GM12865 (cell line): ENCODE results near the gene CCDC141.

Experiments
- DNase-seq: peaks from one replicate; pipeline ENCODE4 v3.0.0; 2010; ENCODE audit warnings: low read depth
- H3K4me3 ChIP-seq: 2 replicates; pipeline ENCODE4 v1.5.1; 2011; ENCODE audit warnings: mild to moderate bottlenecking, low read depth, low read length, control low read depth
- TF ChIP-seq, protein P1 (sequence below): IDR thresholded peaks from 2 replicates; pipeline ENCODE4 v1.5.1; 2011; ENCODE audit warnings: low read length, control low read depth, low read depth, inconsistent platforms; ENCODE audit not compliant: insufficient read depth; ENCODE audit errors: missing control alignments

CCDC141 gene

DNA sequence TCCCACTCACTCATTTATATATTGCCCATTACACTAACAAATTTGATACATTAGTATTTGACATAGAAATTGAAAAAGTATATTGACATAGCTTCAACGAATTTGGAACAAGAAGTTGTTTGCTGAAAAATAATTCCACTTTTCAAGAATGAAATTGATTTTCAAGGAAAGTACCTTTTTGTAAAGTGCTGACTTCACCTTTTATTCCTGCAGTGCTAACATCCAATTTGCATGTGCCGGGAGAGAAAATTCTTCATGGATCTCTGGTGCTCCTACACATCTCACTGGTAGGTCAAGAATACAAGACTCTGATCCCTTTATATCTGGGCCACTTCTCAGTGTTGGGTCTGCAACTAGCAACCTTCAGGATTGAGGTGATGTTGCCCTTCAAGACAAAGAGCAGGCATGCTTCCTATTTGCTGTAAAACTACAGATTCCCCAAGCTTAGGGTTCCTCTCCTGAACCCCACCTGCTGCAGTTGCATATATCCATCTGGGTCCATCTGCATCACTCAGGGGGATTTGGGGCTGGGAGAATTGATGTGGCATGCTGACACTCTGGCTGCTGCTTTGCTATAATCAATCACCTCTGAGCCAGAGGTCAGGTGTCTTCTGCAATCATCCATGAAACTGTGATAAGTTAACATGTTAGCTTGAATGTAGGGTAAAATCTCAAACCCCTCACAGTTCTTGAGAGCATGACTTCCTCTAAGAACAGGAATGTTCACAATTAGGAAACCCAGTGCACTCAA is 134.3 kb downstream of the CCDC141 start:
- TF ChIP-seq, protein P1, sequence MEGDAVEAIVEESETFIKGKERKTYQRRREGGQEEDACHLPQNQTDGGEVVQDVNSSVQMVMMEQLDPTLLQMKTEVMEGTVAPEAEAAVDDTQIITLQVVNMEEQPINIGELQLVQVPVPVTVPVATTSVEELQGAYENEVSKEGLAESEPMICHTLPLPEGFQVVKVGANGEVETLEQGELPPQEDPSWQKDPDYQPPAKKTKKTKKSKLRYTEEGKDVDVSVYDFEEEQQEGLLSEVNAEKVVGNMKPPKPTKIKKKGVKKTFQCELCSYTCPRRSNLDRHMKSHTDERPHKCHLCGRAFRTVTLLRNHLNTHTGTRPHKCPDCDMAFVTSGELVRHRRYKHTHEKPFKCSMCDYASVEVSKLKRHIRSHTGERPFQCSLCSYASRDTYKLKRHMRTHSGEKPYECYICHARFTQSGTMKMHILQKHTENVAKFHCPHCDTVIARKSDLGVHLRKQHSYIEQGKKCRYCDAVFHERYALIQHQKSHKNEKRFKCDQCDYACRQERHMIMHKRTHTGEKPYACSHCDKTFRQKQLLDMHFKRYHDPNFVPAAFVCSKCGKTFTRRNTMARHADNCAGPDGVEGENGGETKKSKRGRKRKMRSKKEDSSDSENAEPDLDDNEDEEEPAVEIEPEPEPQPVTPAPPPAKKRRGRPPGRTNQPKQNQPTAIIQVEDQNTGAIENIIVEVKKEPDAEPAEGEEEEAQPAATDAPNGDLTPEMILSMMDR = no peak
- DNase-seq = no peak
- H3K4me3 ChIP-seq = no peak overlapping the region

DNA sequence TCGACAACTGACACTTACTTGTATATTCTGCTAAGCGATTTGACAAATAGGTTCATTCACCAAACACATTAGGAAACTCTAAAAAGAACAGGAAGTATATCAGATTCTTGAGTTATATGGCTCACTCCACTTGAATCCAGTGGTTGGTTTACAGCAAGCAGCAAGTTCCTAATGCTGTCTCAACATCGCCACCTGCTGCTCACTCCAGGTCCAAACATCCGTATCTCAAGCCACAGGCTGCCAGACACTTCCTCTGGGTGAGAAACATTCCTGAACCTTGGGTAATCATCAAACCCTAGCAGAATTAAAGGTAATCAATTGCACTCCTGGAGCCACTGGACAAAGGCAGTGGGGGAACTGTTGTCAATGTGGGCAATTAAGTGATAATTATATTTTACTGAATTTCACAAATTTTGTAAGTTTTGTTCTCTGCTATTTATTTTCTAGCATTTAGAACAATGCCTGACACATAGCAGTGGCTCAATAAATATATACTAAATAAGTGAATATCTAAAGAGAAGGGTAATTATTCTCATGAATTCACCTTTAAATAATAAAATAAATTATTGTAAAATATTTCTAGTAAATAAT is 135.6 kb downstream of the CCDC141 start:
- DNase-seq = peak; percentile 86
- TF ChIP-seq, protein P1 = peak; percentile 83
- H3K4me3 ChIP-seq = no peak overlapping the region

DNA sequence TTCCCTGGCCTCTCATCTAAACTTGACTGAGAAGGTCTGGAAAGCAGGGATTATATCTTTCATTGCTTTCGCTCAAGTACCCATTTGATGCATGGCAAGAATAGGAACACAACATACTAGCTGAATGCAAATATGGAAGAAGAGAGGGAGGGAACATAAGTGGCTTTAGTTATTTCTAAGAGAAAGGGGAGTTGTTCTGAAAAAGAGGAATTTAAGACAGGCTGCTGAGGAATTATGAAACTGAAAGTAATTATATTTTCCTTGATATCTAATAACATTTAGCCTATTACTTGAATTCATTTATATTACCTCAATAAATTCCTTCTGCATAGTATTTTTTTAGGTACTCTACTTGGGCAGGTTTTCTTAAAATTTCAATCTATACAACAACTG is 136.9 kb downstream of the CCDC141 start:
- DNase-seq = no peak
- no peak overlapping the region for H3K4me3 ChIP-seq
- TF ChIP-seq, protein P1 = no peak

DNA sequence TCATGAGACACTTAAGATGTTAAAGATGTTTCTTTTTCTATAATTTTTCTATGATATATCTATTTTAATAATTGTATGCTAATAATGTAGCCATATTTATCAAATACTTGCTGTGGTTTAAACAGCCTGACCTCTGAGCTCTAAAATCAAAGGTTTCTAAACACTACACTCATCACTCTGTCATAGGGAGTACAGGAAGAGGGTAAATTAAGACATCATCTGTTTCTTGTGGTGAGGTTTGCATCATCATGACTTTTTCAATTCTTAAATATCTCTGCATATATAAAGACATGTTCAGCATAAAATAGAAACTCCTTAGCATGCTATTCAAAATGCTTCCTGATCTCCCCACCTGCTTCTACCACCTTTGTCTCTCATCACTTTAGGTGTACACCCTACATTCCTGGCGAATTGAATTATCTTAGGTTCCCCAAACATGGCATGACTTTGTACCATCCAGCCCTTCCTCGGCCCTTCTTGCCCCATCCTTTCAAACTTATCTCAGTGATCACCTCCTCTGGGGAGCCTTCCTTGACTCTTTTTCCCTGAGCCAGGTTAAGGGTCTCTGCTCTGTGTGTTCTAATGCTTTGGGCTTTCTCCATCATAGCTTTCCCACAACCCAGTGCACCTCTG is 137.4 kb downstream of the CCDC141 start:
- H3K4me3 ChIP-seq = no peak overlapping the region
- DNase-seq = no peak
- TF ChIP-seq, protein P1 = no peak

DNA sequence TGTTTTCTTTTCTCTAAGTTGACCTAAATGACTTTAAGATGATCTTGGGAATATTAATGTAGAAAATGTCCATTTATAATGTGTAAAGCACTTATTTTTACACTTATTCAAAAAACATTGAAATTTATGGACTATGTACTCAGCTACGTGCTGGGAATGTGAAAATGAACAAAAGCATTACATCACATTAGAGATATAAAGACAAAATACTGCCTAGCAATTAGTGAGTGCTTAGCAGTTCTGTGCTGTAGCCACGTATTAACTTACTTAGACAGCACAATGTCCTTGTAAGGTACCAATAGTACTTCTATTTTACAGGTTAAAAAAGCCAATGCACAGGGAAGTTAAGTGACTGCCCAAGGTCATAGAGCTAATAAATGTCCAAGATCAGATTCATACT is 138.9 kb downstream of the CCDC141 start:
- TF ChIP-seq, protein P1 = no peak
- DNase-seq = no peak
- no peak overlapping the region for H3K4me3 ChIP-seq

DNA sequence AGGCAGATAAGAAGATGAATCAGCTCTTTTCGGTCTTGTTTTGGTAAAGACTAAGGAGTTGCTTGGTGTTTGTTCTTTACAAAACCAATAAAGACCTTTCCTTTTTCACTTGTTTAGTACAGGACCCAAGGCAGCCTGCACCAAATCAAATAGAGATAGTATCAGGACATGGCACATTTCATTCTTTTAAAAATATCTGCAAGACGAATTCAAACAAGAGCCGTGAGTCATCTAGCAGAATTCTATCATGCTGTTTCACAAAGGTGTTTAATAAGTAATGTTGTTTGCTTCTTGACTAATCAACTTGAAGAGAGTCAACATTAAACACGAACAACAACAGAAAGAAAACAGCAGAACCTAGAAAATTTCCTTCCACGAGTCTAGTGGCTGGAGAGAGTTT is 139.9 kb downstream of the CCDC141 start:
- no peak for DNase-seq
- no peak overlapping the region for H3K4me3 ChIP-seq
- TF ChIP-seq, protein P1 = no peak

DNA sequence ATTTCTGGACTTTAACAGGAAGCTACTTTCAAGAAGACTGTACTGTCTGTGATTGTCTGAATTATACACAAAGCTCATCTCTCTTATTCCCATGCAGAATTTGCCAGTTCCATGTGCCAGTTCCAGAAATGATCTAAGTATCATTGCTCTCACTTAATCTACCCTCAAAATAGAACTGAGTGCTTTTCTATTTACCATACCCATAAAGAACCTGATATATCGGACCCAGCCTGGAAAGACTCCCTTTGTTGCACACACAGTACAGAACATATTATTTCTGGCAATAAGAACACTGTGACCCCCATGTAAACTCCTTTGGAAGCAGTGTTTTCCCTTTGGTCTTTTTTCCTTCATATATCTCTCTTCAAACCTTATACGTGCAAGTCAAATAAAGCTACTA is 140.4 kb downstream of the CCDC141 start:
- H3K4me3 ChIP-seq = no peak overlapping the region
- TF ChIP-seq, protein P1 = no peak
- no peak for DNase-seq
